K562 (cell line): ENCODE measurements around the gene WDR70. TPM values are rescaled to one million over a fixed set of nuclear protein-coding genes. Genes with fewer than 3 reads are reported as not detected.
"Not testable (repeated sequence)": the region's sequence is repeated elsewhere in the genome, so short reads cannot be mapped to it uniquely, and the experiment has no call there.

Experiments
- ATAC-seq: fragments of 200-7000 bp; cut with Tn5 transposase; 3 replicates; pipeline ENCODE4 v1.9.1; 2020; ENCODE audit warnings: moderate library complexity
- BruUV-seq: library from RNA; stranded (reverse); fragments of 400-500 nt; replicated peaks from 2 replicates; lab custom pipeline; 2021; lab: Mats Ljungman, UMichigan
- CTCF ChIA-PET: fragments of 300-600 bp; formaldehyde crosslinking; extraction: SDS; loops from one replicate; lab custom pipeline; 2021; ENCODE audit warnings: low intra/inter-chr PET ratio; lab: Yijun Ruan, JAX
- POLR2A ChIA-PET: fragments of 300-600, 350-650 bp; sonication (Branson Sonifier 250); formaldehyde crosslinking; extraction: SDS; loops from one replicate; lab custom pipeline; 2021; ENCODE audit warnings: antibody characterized with exemption, inconsistent platforms; lab: Yijun Ruan, JAX
- DNase-seq, 4 experiments: peaks; one replicate each; pipeline versions ENCODE4 v3.0.0 to v3.0.0-alpha.2; 2011 to 2018; ENCODE audit warnings: low spot score in 3 of 4, mixed read lengths in 3 of 4; ENCODE audit errors: extremely low read depth in 1 of 4
- FAIRE-seq: peaks from 2 replicates; lab custom pipeline; 2011; peaks lifted over from hg19 to GRCh38; lab: Jason Lieb, UNC
- H2AFZ ChIP-seq: 2 replicates; pipeline ENCODE4 v1.6.0; 2011; ENCODE audit warnings: low read depth, low read length, control low read depth, inconsistent platforms
- H3K27ac ChIP-seq: fragments of 200-600 bp; 3 replicates; pipeline ENCODE4 v1.8.0; 2011; ENCODE audit warnings: low read depth, mild to moderate bottlenecking, control low read depth, inconsistent platforms, low read length, moderate library complexity, mixed read lengths; ENCODE audit errors: extremely low read depth
- H3K27me3 ChIP-seq, 2 experiments: fragments of 300-600 bp in 1 of 2; 2 replicates in 1 of 2; 3 replicates in 1 of 2; pipeline versions ENCODE4 v1.6.0 to v1.8.0; 2011; ENCODE audit warnings: inconsistent platforms in 2 of 2, low read length in 2 of 2, mild to moderate bottlenecking in 1 of 2, mixed read lengths in 1 of 2, moderate library complexity in 1 of 2; ENCODE audit not compliant: control insufficient read depth in 2 of 2, insufficient read depth in 2 of 2
- H3K36me3 ChIP-seq: fragments of 300-600 bp; 3 replicates; pipeline ENCODE4 v1.8.0; 2011; ENCODE audit warnings: mild to moderate bottlenecking, low read length, inconsistent platforms; ENCODE audit not compliant: control insufficient read depth, insufficient read depth
- H3K4me1 ChIP-seq, 2 experiments: fragments of 200-600 bp in 1 of 2; replicated peaks in 1 of 2; 2 replicates in 1 of 2; 3 replicates in 1 of 2; pipeline versions ENCODE4 v1.5.1 to v1.8.0; 2011; ENCODE audit warnings: inconsistent platforms in 2 of 2, low read length in 2 of 2, mild to moderate bottlenecking in 1 of 2, mixed read lengths in 1 of 2, moderate library complexity in 1 of 2; ENCODE audit not compliant: control insufficient read depth in 2 of 2, insufficient read depth in 2 of 2
- H3K4me2 ChIP-seq: 2 replicates; pipeline ENCODE4 v1.6.1; 2011; ENCODE audit warnings: low read length, control low read depth, inconsistent platforms, mixed read lengths; ENCODE audit not compliant: insufficient read depth
- H3K4me3 ChIP-seq: fragments of 200-600 bp; sonication (generic), shearing (Covaris generic); 2 replicates; pipeline ENCODE4 v1.5.1; 2016; ENCODE audit warnings: control low read depth, inconsistent platforms
- H3K79me2 ChIP-seq: fragments of 200-600 bp; 3 replicates; pipeline ENCODE4 v1.8.0; 2011; ENCODE audit warnings: low read length, inconsistent platforms; ENCODE audit not compliant: control insufficient read depth, insufficient read depth
- H3K9ac ChIP-seq, 2 experiments: 2 replicates each; pipeline versions ENCODE4 v1.6.0 to v1.6.1; 2011; ENCODE audit warnings: low read depth in 2 of 2, low read length in 2 of 2, control low read depth in 1 of 2, inconsistent platforms in 1 of 2, mild to moderate bottlenecking in 1 of 2, mixed read lengths in 1 of 2; ENCODE audit not compliant: insufficient read depth in 1 of 2
- H3K9me1 ChIP-seq: one replicate; pipeline ENCODE4 v1.6.0; 2011; ENCODE audit warnings: inconsistent platforms, mild to moderate bottlenecking, low read length, moderate library complexity; ENCODE audit not compliant: control insufficient read depth, insufficient read depth
- H3K9me3 ChIP-seq: replicated peaks from 2 replicates; pipeline ENCODE4 v1.5.1; 2011; ENCODE audit warnings: low read depth, low read length, inconsistent platforms; ENCODE audit not compliant: control insufficient read depth, insufficient read depth
- H4K20me1 ChIP-seq: replicated peaks from 2 replicates; pipeline ENCODE4 v1.6.1; 2011; ENCODE audit warnings: low read length, inconsistent platforms, mixed read lengths; ENCODE audit not compliant: control insufficient read depth, insufficient read depth
- CBX3 ChIP-seq, 2 experiments: IDR thresholded peaks; 1 replicate in 1 of 2; 2 replicates in 1 of 2; pipeline ENCODE4 v1.6.1; 2012; ENCODE audit warnings: inconsistent platforms in 2 of 2, low read length in 2 of 2, borderline replicate concordance in 1 of 2, control low read depth in 1 of 2
- CCNT2 ChIP-seq: IDR thresholded peaks from 2 replicates; pipeline ENCODE4 v1.6.1; 2011; ENCODE audit warnings: borderline replicate concordance, low read depth, mild to moderate bottlenecking, moderate library complexity, mixed read lengths, low read length; ENCODE audit not compliant: insufficient read length; ENCODE audit errors: extremely low read depth
- XRCC5 ChIP-seq: fragments of 200-400 bp; formaldehyde crosslinking; IDR thresholded peaks from 2 replicates; pipeline ENCODE4 v1.6.1; 2017; ENCODE audit warnings: low read depth, mild to moderate bottlenecking, low read length
- ZFP36 ChIP-seq: fragments of 150-350 bp; IDR thresholded peaks from 2 replicates; pipeline ENCODE4 v1.6.1; 2018; ENCODE audit warnings: low read length, low read depth; ENCODE audit not compliant: partially characterized antibody
- WGBS: fragments of 100-300 bp; shearing (Covaris generic); methylation state at CpG from one replicate; pipeline ENCODE4 v1.1.6; 2016; ENCODE audit warnings: low coverage, mixed read lengths; ENCODE audit not compliant: insufficient coverage; ENCODE audit errors: missing lambda C conversion rate; 5-methylcytosine and 5-hydroxymethylcytosine counted together
- in situ Hi-C: fragments of 300-500 bp; cut with MboI; formaldehyde crosslinking; loops from 4 replicates; pipeline ENCODE4 v1.15.0; 2018; ENCODE audit warnings: inconsistent platforms, mixed read lengths
- intact Hi-C: fragments of 100-400 bp; cut with micrococcal nuclease; formaldehyde crosslinking; loops from 2 replicates; pipeline ENCODE4 v1.14.2; 2022
- polyA plus RNA-seq, 8 experiments: library from polyadenylated mRNA; depleted of rRNA in 4 of 8; stranded (reverse) in 5 of 8; unstranded in 3 of 8; fragments of >200 nt; fragmentation: Nextera tagmentation in 2 of 8; fragmentation: Illumina TruSeq in 1 of 8; extraction: Ambion mirVana in 2 of 8; extraction: Trizol in 1 of 8; gene quantifications; 2 replicates each; pipeline versions ENCODE4 v1.2.1 to v1.2.3, GENCODE V29; 2011 to 2014; ENCODE audit warnings: inconsistent platforms in 1 of 8, missing spikeins in 1 of 8
- total RNA-seq, 7 experiments: library from RNA; depleted of rRNA in 6 of 7; stranded (reverse); fragments of >200 nt in 6 of 7; fragmentation: Illumina TruSeq in 2 of 7; extraction: Trizol in 2 of 7; gene quantifications; 2 replicates each; pipeline versions ENCODE4 v1.2.1 to v1.2.3, GENCODE V29; 2011 to 2021; ENCODE audit warnings: low replicate concordance in 1 of 7
- TF ChIP-seq, protein P1 (sequence below), 2 experiments: fragments of 150-350 bp in 1 of 2; IDR thresholded peaks; 2 replicates each; pipeline ENCODE4 v1.6.1; 2012 to 2016; ENCODE audit warnings: low read depth in 2 of 2, low read length in 2 of 2, mild to moderate bottlenecking in 1 of 2, moderate library complexity in 1 of 2

WDR70 gene
- total and polyA plus RNA-seq, 9 of the 15 experiments (the other 6 are each of a cell fraction or from before 2014, with no cell fraction given), result 16.8 to 46.6 (median 38.8) TPM

- TF ChIP-seq CBX3 (IDR thresholded peaks at IDR 0.05; ENCODE audit: borderline replicate concordance in 1 of 2, low read length in 2 of 2) (0 out of 3 replicates have a peak, but pooled peaks of 1 of the 2 experiments have one; percentile 16), ZFP36 (peak; percentile 65)
- TF ChIP-seq, all 486 proteins: peak for 2; not testable (repeated sequence) for 484
- H3K4me2 ChIP-seq, in situ Hi-C loops, H4K20me1 ChIP-seq, H3K27ac ChIP-seq, H3K27me3 ChIP-seq, H3K9me1 ChIP-seq, H2AFZ ChIP-seq, H3K4me3 ChIP-seq, DNase-seq, H3K79me2 ChIP-seq, ATAC-seq, H3K4me1 ChIP-seq, FAIRE-seq, BruUV-seq, H3K9ac ChIP-seq, intact Hi-C loops, CTCF ChIA-PET, POLR2A ChIA-PET, H3K9me3 ChIP-seq: not testable (repeated sequence)
- peaks cover 16% of the 10 kb centered on the region; the same call in 2 of the 3 replicates for H3K36me3 ChIP-seq
- 95% methylated on average over 2 of the region's 3 CpGs for WGBS
Observed at GRCh38 chr5:37481395-37481794, 102.3 kb downstream of the WDR70 start.

DNA sequence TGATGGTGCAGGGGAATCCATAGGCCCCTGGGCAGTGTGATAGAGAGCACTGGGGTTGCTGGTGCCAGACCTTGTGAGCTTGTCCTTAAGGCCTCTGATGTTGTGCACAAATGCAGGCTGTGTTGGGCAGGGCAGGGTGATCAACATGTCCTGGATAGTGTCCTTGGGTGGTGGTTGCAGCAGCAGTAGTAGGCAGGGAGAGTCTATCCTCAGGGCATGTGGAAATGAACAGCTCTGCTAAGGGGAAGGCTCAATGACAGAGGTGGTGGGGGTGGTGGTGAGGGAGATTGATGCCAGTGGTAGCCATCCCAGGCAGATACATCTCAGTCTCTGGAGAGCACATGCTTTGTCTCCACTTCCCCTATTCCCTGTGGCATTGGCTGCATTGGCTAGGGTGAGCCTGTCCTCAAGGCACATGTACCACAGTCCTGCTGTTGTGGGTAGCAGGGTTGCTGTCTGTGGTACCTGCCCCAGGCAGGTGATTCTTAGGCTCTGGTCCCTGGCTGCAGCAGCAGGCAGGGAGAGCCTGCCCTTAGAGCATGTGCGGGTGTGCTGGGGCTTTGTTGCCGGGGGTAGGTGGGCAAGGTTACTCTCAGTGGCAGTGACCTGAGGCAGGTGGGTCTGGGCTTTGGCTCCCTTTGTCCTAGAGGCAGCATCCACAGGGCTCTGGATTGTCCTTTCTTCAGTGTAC lies 111.1 kb downstream of the WDR70 start:
- H3K4me1 ChIP-seq, result no peaks in the 10 kb centered on the region; a peak in 1 of 5 replicates
- no TSS peak for BruUV-seq
- in situ Hi-C loops (no loop called here), intact Hi-C loops (no loop called here)
- no peak for FAIRE-seq
- no peak for DNase-seq
- ATAC-seq, result no peak
- H3K27ac ChIP-seq, result no peak overlapping the region
- H3K9me1 ChIP-seq, result no peaks in the 10 kb centered on the region
- H3K4me3 ChIP-seq, result no peak overlapping the region
- no peaks in the 10 kb centered on the region for H3K27me3 ChIP-seq
- H3K79me2 ChIP-seq, result no peaks in the 10 kb centered on the region
- no peak overlapping the region for H3K4me2 ChIP-seq
- 95% methylated on average over 2 of the region's 2 CpGs for WGBS
- POLR2A ChIA-PET, result no interaction called here
- H3K9ac ChIP-seq, result no peak overlapping the region; a peak in 1 of 4 replicates
- H3K36me3 ChIP-seq, result no peaks in the 10 kb centered on the region; the same call in 2 of the 3 replicates
- no peak for TF ChIP-seq CCNT2
- TF ChIP-seq, protein P1, sequence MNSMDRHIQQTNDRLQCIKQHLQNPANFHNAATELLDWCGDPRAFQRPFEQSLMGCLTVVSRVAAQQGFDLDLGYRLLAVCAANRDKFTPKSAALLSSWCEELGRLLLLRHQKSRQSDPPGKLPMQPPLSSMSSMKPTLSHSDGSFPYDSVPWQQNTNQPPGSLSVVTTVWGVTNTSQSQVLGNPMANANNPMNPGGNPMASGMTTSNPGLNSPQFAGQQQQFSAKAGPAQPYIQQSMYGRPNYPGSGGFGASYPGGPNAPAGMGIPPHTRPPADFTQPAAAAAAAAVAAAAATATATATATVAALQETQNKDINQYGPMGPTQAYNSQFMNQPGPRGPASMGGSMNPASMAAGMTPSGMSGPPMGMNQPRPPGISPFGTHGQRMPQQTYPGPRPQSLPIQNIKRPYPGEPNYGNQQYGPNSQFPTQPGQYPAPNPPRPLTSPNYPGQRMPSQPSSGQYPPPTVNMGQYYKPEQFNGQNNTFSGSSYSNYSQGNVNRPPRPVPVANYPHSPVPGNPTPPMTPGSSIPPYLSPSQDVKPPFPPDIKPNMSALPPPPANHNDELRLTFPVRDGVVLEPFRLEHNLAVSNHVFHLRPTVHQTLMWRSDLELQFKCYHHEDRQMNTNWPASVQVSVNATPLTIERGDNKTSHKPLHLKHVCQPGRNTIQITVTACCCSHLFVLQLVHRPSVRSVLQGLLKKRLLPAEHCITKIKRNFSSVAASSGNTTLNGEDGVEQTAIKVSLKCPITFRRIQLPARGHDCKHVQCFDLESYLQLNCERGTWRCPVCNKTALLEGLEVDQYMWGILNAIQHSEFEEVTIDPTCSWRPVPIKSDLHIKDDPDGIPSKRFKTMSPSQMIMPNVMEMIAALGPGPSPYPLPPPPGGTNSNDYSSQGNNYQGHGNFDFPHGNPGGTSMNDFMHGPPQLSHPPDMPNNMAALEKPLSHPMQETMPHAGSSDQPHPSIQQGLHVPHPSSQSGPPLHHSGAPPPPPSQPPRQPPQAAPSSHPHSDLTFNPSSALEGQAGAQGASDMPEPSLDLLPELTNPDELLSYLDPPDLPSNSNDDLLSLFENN (IDR thresholded peaks at IDR 0.05; ENCODE audit: low read depth in 2 of 2, low read length in 2 of 2), result no peak
- no peak for TF ChIP-seq XRCC5
- no peak overlapping the region for H2AFZ ChIP-seq
- CTCF ChIA-PET, result no interaction called here
- H4K20me1 ChIP-seq, result no peaks in the 10 kb centered on the region
- H3K9me3 ChIP-seq, result peaks cover 5% of the 10 kb centered on the region; the same call in 1 of the 2 replicates
